Stomach (tissue), 4 donors: ENCODE results near the gene SNX18.

ENCODE experiments used
- EP300 ChIP-seq: sonication (generic); formaldehyde crosslinking; IDR thresholded peaks from one replicate; pipeline ENCODE4 v1.6.1; 2017; ENCODE audit warnings: antibody characterized with exemption
- POLR2A ChIP-seq, 4 donors: fragments of 450-650 bp; IDR thresholded peaks; one replicate each; pipeline ENCODE4 v1.6.1; 2016; ENCODE audit warnings: antibody characterized with exemption in 4 of 4, control low read depth in 2 of 4, mild to moderate bottlenecking in 1 of 4, moderate library complexity in 1 of 4
- POLR2AphosphoS5 ChIP-seq, 3 donors: sonication (generic); formaldehyde crosslinking; IDR thresholded peaks; one replicate each; pipeline ENCODE4 v1.6.1; 2016; ENCODE audit warnings: antibody characterized with exemption in 3 of 3
- TF ChIP-seq, protein P1 (sequence below), 7 experiments: fragments of 450-650 bp in 4 of 7; fragments of 200-600 bp in 3 of 7; sonication (generic) in 3 of 7; IDR thresholded peaks; one replicate each; pipeline ENCODE4 v1.5.1; 2016 to 2019; ENCODE audit warnings: antibody characterized with exemption in 7 of 7, control low read depth in 2 of 7, mild to moderate bottlenecking in 1 of 7

DNA sequence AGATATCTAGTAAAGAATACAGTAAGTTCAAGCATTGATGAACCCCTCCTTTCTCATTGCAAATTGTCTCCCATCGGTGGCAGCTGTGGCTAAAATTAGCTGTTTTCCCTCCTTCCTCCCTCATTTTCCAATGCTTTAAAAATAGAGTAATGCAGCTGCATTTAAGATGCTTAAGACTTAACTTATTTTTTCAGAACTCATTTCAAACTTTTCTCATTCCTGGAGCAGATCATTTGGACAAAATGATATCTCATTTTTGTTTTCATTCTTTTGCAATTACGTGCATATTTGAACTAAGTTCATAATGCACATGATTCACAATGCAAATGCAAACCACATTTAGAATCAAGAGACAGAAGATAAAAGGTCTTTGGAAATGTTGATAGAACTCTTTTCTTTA is 47.4 kb upstream of the SNX18 start:
- TF ChIP-seq, protein P1, sequence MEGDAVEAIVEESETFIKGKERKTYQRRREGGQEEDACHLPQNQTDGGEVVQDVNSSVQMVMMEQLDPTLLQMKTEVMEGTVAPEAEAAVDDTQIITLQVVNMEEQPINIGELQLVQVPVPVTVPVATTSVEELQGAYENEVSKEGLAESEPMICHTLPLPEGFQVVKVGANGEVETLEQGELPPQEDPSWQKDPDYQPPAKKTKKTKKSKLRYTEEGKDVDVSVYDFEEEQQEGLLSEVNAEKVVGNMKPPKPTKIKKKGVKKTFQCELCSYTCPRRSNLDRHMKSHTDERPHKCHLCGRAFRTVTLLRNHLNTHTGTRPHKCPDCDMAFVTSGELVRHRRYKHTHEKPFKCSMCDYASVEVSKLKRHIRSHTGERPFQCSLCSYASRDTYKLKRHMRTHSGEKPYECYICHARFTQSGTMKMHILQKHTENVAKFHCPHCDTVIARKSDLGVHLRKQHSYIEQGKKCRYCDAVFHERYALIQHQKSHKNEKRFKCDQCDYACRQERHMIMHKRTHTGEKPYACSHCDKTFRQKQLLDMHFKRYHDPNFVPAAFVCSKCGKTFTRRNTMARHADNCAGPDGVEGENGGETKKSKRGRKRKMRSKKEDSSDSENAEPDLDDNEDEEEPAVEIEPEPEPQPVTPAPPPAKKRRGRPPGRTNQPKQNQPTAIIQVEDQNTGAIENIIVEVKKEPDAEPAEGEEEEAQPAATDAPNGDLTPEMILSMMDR (IDR thresholded peaks at IDR 0.05) = no peak
- TF ChIP-seq EP300 (no peak), POLR2A (IDR thresholded peaks at IDR 0.05) (no peak), POLR2AphosphoS5 (IDR thresholded peaks at IDR 0.05) (no peak)
